AG04449 (cell line): Measurements from ENCODE around the gene EXOC7.

Source experiments
- CTCF ChIA-PET: fragments of 350-600 bp; formaldehyde crosslinking; extraction: SDS; loops from one replicate; lab custom pipeline; 2021; ENCODE audit warnings: antibody characterized with exemption; lab: Yijun Ruan, JAX
- POLR2A ChIA-PET: fragments of 400-600, 350-600 bp; formaldehyde crosslinking; extraction: SDS; loops from one replicate; lab custom pipeline; 2020; ENCODE audit warnings: antibody characterized with exemption, inconsistent platforms; lab: Yijun Ruan, JAX
- DNase-seq: peaks from one replicate; pipeline ENCODE4 v3.0.0-alpha.2; 2010; ENCODE audit warnings: low read depth, low spot score
- H3K4me3 ChIP-seq: 2 replicates; pipeline ENCODE4 v1.5.1; 2011; ENCODE audit warnings: low read depth, mild to moderate bottlenecking, control low read depth, low read length
- CTCF ChIP-seq: IDR thresholded peaks from one replicate; pipeline ENCODE4 v1.5.1; 2011; ENCODE audit warnings: mild to moderate bottlenecking, moderate library complexity, low read length, control low read depth, inconsistent platforms; ENCODE audit not compliant: insufficient read depth; ENCODE audit errors: missing control alignments

EXOC7 gene

GRCh38 chr17:76103274-76104139 lies at the start of gene EXOC7:
EXOC7 (minus strand) TSS chr17:76103787; CDS start chr17:76103692, 95 bp downstream.
- ChIA-PET CTCF (interaction anchor here (0.7 to 2.9 kb wide), 13 partner anchors 9 to 199 kb away, joined by 3 to 23 read pairs (median 4); no protein-coding TSS in a partner anchor), POLR2A (interaction anchor here (1.0 to 1.4 kb wide), 2 partner anchors 9 to 23 kb away, joined by 4 read pairs; no protein-coding TSS in a partner anchor)
- DNase-seq = peak; percentile 16
- TF ChIP-seq CTCF = peak; percentile 10
- H3K4me3 ChIP-seq = peak within 1 kb of the TSS; percentile 92

- no peak for DNase-seq
- CTCF ChIA-PET = interaction anchor here (0.6 to 6.4 kb wide), 8 partner anchors 9 to 127 kb away, joined by 3 to 28 read pairs (median 5); partner anchors contain the start of gene FOXJ1
- POLR2A ChIA-PET = no interaction called here
- no peak for TF ChIP-seq CTCF
- no peak overlapping the region for H3K4me3 ChIP-seq
These were observed 49.6 kb upstream of the EXOC7 start for GRCh38 chr17:76153202-76153601.

- ChIA-PET POLR2A (no interaction called here), CTCF (interaction anchor here (0.7 to 6.4 kb wide), 9 partner anchors 10 to 138 kb away, joined by 3 to 28 read pairs (median 6); partner anchors contain the start of gene FOXJ1)
These were observed 49.0 kb upstream of the EXOC7 start for GRCh38 chr17:76152591-76152990.

GRCh38 chr17:76151896-76152454 lies 48.4 kb upstream of the EXOC7 start:
- H3K4me3 ChIP-seq = no peak overlapping the region
- CTCF ChIA-PET = interaction anchor here (1.4 to 3.8 kb wide), 5 partner anchors 15 to 138 kb away, joined by 4 to 28 read pairs (median 7); no protein-coding TSS in a partner anchor
- DNase-seq = no peak
- no peak for TF ChIP-seq CTCF
- POLR2A ChIA-PET = no interaction called here

More at GRCh38 chr17:76152591-76152990, 49.0 kb upstream of the EXOC7 start:
- TF ChIP-seq CTCF = no peak
- no peak overlapping the region for H3K4me3 ChIP-seq
- DNase-seq = no peak

- TF ChIP-seq CTCF = no peak
- no peak for DNase-seq
- no peak overlapping the region for H3K4me3 ChIP-seq
- CTCF ChIA-PET = interaction anchor here (1.0 to 3.8 kb wide), 10 partner anchors 8 to 137 kb away, joined by 3 to 28 read pairs (median 5); partner anchors contain the start of gene FOXJ1
- POLR2A ChIA-PET = no interaction called here
These were observed 47.4 kb upstream of the EXOC7 start for GRCh38 chr17:76150712-76151622.
